ENCODE measurements around the gene INPP4B.
"Not testable (repeated sequence)": the region's sequence is repeated elsewhere in the genome, so short reads cannot be mapped to it uniquely, and the experiment has no call there.

The INPP4B gene

DNA sequence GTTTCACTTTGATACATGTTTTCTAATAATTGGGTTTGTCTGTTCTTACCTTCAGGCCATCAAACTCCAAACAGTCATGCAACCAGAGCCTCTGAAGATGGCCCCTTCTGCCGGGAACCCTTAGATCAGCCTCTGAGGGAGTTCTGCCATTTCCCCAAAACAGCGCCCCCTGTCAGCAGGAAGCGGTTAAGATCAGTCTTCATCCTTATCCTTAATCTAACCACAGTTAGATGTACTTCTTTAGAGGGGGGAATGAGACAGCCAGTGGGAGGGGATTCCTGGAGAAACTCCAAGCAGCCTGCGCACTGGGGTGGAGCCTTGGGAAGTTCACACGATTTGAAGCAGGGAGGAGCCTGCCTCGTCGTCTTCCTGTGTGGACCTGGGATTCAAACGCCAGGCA is 185.4 kb downstream of the INPP4B start:
- DNase-seq = no peak

DNA sequence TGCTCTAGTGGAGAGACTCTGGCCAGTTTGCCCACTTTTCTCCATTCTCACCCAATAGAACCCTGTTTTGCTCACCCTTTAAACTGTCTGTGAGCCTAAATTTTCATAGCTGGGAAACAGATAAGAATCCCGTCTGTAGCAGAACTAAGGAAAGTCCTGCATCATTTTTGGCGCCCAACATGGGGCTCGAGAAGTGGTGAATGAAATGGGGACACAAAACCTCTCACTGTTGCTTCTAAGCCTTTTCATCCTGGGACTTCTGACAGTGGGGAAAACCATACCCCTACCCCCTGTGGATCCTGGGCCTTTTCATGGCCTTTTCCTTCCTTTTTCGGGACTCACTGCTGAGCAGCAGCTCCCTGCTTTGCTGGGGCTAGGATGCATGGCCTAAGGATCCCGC is 189.9 kb downstream of the INPP4B start:
- no peak for DNase-seq

DNA sequence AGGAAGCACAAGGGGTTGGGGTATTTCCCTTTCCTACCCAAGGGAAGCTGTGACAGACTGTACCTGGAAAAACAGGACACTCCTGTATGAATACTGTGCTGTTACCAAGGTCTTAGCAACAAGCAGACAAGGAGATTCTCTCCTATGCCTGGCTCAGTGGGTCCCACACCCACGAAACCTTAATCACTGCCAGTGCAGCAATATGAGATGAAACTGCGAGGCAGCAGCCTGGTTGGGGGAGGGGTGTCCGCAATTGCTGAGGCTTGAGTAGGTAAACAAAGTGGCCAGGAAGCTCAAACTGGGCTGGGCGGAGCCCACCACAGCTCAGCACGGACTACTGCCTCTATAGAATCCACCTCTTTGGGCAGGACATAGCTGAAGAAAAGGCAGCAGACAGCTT is 197.7 kb downstream of the INPP4B start:
- no peak for DNase-seq

DNA sequence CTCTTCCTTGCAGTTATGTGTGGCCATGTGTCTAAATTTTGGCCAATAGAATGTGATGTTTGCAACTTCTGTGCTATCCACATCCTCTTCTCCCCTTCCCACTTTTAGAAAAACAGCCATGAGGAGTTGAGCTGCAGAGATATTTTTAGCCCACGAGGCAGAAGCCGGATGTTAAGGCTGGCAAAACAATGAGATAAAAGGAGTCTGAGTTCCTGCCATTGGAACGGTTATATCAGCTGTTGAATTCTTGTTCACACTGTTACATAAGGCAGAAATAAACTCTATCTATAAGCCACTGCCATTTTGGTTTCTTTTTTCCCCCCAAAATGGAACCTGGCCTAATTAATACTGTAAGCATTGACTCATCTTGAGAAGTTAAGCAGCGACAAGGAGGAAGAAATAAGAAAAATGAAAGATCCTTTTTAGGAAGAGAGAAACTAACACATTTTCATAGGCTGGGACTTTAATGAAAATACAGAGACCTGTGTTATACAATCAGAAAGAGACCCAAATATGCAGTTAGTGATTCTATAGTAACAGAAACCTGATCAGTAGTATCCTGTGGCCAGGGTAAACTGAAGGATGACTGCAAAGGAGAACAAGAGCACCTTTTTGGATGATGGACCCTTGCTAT is 200.5 kb downstream of the INPP4B start:
- DNase-seq = peak; percentile 26

DNA sequence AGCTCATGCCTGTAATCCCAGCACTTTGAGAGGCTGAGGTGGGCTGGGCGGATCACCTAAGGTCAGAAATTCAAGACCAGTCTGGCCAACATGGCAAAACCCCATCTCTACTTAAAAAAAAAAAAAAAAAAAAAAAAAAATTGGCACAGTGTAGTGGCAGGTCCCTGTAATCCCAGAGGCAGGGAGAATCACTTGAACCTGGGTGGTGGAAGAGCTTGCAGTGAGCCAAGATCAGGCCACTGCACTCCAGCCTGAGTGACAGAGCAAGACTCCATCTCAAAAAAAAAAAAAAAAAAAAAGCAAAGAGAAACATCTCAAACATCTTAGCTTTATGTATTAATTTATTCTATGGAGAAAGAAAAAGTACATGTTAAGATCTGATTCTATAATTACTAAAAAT is 201.5 kb downstream of the INPP4B start:
- DNase-seq = not testable (repeated sequence)

DNA sequence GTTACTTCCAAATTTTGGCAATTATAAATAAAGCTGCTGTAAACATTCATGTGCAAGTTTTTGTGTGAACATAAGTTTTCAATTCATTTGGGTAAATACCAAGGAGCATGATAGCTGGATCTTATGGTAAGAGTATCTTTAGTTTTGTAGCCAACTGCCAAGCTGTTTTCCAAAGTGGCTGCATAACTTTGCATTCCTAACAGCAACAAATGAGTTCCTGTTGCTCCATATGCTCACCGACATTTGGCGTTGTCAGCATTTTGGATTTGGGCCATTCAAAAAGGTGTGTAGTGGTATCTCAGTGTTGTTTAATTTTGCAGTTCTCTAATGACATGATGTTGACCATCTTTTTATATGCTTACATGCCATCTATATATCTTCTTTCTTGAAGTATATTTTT is 208.5 kb downstream of the INPP4B start:
- no peak for DNase-seq

DNA sequence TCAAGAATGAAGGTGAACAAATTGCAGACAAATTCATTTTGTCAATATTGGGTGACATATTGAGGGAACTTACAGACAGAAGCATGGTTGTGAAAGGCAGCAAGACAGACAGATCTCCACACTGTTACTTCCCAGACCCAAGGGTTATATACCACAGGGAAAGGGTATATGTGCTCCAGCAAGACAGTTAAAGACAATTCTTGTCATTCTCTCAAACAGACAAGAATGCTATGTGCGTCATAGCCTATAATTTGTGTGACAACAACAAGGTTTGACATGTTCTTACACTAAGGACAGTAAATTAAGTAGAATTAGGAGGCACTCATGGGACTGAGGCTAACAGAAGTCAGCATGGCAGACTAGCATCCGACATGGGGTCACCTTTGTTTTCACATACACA is 214.3 kb downstream of the INPP4B start:
- DNase-seq = no peak

DNA sequence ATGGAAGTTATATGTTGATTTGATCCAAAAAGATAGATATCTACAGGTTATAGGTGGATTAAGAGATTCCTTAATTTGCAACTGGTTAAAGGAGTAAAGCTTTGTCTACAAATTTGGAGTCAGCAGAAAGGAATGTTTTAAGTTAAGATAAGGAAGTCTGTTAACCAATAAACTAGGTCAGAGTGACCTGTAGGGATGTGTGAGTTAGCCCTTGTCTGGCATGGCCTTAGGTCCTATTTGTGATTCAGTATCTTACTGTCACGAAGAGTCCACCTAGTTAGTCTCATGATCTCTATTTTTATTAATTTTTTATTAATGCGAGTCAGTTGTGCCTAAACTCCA is 230.8 kb downstream of the INPP4B start:
- no peak for DNase-seq

DNA sequence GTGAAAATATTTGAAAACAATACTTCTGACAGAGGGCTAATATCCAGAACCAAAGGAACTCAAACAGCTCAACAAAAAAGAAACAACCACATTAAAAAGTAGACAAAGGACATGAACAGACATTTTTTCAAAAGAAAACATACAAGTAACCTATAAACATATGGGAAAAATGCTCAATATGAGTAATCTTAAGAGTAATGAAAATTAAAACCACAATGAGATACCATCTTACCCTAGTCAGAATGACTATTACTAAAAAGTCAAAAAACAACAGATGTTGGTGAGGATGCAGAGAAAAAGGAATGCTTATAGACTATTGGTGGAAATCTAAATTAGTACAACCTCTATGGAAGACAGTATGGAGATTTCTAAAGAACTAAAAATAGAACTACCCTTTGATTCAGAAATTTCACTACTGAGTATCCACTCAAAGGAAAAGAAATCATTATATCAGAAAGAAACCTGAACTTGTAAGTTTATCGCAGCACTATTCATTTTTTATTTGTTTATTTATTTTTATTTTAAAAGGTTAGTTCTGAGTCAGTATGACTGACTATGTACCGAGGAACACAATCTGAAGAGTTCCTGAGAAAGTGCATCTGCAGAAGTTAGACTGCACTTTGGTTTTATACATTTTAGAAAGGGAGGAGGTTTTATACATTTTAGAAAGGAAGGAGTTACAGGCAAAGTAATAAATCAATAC is 231.3 kb downstream of the INPP4B start:
- DNase-seq = peak; percentile 5

DNA sequence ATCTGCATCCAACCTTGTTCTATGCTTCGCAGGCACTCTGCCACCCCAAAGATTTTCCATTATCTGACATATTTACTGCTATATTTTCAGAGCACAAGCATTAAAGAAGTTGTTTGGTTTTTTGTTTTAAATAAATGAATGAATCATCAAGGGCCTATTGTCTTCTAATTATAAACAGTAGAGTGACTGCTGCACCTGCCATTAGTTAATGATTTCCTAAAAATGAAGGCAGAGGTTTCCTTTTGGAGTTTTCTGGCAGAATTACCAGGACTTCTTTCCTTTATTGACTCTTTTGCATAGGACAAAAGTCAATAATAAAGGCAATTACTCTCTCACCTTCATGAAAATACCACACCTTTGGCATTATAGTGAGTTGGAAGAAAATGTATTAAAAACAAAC is 238.1 kb downstream of the INPP4B start:
- DNase-seq = no peak

DNA sequence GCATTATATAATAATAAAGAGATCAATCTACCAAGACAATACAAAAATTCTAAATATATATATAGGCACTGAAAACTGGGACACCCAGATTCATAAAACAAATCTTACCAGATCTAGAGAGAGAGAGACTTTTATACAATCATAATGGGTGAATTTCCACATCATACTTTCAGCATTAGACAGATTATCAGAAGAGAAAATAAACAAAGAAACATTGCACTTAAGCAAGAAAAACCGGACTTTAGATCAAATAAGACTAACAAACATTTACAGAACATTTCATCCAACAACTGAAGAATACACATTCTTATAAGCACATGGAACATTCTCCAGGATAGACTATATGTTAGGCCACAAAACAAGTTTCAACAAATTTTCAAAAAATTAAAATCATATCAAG is 245.1 kb downstream of the INPP4B start:
- DNase-seq = no peak

DNA sequence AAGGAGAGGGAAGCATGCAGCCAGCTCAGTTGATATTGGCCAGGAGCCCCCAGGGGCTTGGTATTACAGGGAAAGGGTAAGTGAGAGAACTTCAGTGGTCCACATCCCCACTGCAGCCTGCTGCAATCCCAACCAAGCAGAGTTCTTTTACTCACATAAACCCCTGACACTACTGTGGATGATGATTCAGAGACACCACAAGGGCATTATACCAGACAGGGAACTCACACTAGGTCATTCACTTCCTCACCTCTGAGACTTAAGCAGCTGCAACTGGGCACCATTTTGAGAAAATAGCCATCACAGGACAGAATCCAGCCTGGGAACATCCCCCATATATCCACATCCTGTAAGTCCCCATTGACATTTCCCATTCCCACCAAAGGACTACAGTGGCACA is 248.0 kb downstream of the INPP4B start:
- no peak for DNase-seq

DNA sequence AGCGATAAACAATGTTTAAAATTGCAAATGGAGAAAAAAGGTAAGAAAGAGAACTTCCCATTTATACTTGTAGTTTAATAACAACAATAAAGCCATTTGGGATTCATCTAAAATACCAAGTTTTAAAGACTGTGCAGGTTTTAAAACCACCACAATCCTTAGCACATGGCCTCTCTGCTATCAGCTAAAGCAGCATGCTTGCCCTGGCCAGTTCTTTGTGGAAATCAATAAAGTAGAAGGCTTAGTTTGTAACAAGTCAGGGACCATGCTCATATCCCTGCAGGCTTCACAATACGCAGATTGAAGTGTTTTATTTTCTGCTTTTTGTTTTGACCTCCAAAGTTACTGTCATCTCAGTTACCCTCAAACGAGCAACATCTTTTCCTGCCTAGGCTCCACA is 249.5 kb downstream of the INPP4B start:
- no peak for DNase-seq

DNA sequence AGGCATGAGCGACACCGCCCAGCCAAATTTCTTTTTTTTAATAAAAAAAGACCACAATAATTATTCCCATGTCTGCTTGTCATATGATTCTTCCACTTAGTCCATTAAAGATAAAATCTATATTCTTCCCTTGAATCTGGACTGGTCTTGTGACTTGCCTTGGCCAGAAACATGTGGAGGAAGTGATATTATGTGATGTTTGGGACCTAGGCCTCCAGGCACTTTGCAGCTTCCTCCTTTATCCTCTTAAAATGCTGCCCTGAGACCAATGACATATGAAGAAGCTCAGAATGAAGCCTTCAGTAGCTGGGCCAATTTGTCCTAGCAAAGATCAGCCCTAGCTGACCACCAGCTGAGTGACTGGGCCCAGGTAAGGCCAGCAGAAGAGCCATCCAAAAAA is 250.0 kb downstream of the INPP4B start:
- no peak for DNase-seq

DNA sequence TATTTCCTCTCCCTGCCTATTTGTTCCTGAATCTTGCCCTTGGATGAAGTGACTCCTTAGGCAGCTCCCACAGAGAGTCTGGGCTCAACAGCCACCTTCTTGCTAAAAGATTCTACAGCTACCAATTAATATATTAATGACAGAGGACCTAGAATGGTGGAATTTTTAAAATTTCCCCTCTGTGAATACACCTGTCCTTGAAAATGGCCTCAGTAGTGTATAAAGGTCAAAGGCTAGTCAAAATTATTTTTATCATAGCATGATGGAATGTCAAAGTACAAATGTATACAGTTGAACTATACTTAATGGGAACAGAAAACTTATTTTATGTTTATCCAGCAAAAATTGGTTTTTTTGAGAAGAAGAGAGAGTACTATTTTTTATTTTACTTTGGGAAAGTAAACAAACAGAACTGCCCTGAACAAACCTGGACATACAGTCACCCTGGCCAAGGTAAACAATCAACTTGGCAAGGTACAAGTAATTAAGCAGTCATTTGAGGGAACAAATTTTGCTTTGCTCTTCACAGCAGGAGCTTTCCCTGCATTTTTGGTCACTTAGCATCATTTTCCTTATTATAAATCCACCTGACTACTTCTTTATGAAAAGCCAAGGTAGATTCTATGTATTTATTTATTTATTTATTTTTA is 250.8 kb downstream of the INPP4B start:
- DNase-seq = no peak

DNA sequence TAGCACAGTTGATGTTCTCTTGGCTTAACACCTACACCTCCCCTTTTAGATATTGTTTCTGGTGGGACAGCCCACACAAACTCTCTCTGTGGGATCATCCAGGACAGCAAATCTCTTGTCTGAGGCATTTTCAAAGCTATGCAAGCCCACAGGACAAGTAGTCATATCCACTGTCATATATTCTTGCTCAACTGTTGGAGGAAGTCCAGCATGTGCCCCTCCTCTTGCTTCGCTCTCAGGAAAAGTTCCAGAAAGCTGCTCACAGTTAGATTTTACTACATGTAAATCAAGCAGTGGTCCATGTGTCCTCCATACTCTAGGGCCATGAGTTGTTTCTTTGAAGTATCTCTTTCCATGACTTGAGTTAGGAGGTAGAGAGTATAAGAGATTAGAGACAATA is 260.7 kb downstream of the INPP4B start:
- no peak for DNase-seq

DNA sequence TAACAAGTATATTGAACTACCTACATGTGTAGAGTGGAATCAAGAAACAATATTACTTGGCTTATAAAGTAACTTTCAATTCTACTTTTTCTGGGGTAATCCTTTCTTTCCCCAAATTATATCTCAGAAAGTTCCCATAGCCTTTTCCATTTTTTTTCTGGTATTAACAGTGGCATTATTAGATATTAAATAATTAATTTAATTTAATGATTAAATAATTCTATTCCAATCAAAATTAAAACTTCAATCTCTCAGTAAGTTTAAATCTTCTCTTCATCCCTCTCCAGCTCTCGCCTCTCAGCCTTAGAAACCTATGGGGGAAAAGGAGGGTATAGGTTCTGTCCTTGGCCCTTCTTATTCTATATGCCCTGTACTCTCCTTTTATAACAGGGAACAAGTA is 262.4 kb downstream of the INPP4B start:
- DNase-seq = no peak

DNA sequence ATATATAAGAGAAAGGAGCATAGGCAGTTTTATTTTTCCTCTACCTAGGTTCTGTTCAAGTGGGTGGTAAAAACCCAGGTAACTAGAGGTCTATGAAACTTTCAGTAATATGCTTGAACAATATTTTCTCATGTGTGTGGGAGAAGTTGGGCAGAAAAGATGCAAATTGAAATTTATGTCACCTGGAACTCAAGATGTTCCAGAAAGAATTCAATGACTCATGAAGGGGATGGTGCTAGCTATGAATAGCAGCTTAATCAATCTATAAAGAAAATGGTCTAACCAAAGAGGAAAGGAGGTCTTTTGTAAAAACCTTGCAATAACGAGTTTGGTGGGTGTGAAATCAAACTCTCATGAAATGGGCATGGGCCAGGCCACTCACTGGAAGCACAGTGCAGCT is 263.8 kb downstream of the INPP4B start:
- DNase-seq = no peak

DNA sequence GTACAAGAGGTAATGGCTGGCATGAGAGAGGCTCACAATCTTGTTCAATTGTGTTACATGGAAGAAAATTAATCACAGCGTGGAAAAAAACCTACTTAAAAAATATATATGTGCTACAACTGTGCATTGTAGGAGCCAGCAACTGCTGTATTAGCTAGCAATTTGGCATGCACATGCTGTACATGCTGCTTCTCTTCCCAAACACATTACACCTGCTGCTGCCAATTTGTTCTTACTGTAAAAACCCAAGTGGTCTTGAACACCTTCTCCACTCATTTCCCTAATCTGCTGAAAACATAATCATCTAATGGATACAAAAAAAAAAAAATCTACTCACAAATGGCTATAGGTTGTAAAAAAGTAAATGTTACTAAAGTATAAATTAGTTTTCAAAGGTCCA is 264.2 kb downstream of the INPP4B start:
- no peak for DNase-seq

DNA sequence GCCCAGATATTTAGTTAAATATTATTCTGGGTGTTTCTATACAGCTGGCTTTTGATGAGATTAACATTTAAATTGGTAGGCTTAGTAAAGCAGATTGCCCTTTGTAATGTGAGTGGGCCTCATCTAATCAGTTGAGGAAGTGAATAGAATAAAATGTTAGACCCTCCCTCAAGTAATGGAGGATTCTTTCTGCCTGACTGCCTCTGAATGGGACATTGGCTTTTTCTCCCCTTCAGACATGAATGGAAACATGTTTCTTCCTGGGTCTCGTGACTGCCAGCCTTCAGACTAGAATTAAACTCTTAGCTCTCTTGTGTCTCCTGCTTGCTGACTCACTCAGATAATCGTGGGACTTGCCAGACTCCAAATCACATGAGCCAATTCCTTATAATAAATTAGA is 266.7 kb downstream of the INPP4B start:
- DNase-seq = no peak

DNA sequence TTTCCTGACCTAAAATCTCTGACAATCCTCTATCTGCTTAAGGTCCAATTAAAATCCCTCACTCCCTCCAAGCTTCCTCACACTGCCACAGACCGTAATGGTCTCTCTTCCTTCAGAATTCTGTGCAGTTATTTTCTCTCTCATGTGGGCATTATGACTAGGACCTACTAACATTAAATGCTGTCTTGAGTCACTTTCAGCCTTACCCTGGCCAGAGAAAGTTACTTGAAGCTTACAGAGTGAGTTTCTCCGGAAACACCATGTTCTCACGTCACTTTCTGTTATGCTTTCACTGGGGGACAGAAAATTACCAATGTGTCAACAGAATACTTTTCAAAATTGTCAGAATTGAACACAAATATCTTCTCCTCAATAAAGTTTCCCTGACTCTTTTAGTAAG is 271.8 kb downstream of the INPP4B start:
- DNase-seq = peak; percentile 37

DNA sequence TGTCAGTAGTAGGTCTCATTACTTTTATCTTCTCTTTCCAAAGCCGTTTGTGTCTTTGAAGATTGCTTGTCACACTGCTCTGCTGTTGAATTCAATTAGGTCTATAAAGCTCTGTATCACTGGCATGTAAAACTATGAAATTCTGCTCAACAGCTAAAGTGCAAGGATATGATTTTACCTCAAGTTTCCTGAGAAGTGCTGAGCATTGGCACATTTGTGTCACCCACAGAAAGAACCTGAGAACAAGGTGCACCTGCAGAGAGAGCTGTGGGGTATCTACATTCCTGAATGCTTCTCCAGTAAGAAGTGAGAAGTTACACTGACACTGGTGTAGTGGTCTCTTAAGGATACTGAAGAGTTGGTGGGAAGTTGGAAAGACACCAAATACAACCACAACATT is 274.0 kb downstream of the INPP4B start:
- DNase-seq = no peak

DNA sequence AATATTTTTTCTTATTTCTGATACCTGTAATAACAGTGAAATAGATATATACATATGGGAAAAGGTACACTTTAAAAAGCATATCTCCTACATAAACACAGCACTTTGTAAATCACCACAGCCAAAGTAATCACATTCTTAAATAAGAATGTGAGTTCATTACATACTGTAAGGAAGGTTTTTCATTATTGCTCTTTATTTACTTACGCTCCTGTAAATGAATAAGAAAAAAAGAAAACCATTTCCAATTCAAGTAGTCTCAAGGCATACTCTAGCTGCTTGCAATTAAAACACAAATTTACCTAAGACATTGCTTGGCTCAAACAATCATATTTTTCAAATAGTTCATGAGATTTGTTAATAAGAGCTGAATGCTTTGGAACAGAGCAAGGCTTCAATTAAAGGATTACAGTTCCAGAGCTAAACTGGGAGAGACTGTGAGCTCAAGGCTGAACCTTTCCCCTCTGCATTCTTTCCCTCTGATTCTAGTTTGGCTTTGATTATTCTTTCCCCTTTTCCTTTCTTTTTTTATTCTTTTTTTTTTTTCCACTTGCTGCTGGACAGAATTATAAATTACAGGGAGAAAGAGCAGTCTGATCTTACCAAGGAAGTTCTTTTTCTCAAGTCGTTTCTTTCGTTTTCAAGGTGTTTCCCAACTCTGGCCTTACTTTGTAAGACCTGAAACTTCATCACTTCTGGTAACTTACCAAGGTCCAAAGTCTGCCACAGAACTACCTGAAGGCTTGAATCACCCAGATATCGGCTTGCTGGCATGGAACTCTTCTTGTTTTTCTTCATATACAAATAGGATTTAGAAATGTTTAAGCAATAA is 278.3 kb downstream of the INPP4B start:
- peak; percentile 61 for DNase-seq

DNA sequence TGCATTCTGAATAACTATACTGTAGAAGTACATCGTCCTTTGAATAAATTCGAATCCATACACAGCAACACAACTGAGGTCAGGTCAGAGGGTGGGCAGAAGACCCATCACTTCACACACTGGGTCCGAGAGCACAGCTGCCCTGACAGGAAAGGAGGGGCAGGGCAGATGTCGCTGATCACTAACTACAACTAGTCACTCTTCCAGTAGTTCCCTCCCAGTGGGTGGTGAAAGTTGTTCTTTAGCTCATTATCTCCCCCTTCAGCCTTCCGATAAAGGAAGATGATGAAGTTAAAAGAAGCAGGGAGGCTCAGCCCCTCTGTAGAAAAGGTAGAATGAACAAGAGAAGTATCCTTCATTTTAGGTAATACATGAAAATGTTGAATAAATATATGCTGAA is 278.9 kb downstream of the INPP4B start:
- DNase-seq = peak; percentile 87

Measured in activated CD4-positive, alpha-beta T cell treated with anti-CD3 and anti-CD28 coated beads, Interleukin-2, amount 50 U/mL, for 16 hours (primary cell).